Neural cell (in vitro differentiated cells): ENCODE data around the gene ALX3. TPM values are rescaled to one million over a fixed set of nuclear protein-coding genes. Genes with fewer than 3 reads are reported as not detected.

ENCODE experiments used
- H2AFZ ChIP-seq: fragments of 200-600, 300-800 bp; sonication (generic), shearing (Covaris generic); 2 replicates; pipeline ENCODE4 v1.6.0; 2014; ENCODE audit warnings: low read depth, mild to moderate bottlenecking, antibody characterized with exemption, low read length, moderate library complexity
- H3F3A ChIP-seq: fragments of 200-600 bp; shearing (Covaris generic); 2 replicates; pipeline ENCODE4 v1.6.1; 2016; ENCODE audit warnings: mild to moderate bottlenecking, moderate library complexity, mixed read lengths, antibody characterized with exemption, low read length; ENCODE audit not compliant: insufficient read depth, poor library complexity, severe bottlenecking
- H3K27ac ChIP-seq: fragments of 200-600, 300-800 bp; sonication (generic), shearing (Covaris generic); 2 replicates; pipeline ENCODE4 v1.5.1; 2014; ENCODE audit warnings: mild to moderate bottlenecking, low read length, moderate library complexity
- H3K27me3 ChIP-seq: fragments of 300-800, 200-600 bp; sonication (generic), shearing (Covaris generic); 2 replicates; pipeline ENCODE4 v1.6.0; 2014; ENCODE audit warnings: mild to moderate bottlenecking, low read depth, low read length, moderate library complexity; ENCODE audit not compliant: insufficient read depth
- H3K36me3 ChIP-seq: fragments of 300-800, 200-600 bp; sonication (generic), shearing (Covaris generic); 2 replicates; pipeline ENCODE4 v1.5.1; 2014; ENCODE audit warnings: mild to moderate bottlenecking, antibody characterized with exemption, low read length, moderate library complexity; ENCODE audit not compliant: insufficient read depth
- H3K4me2 ChIP-seq: fragments of 300-800, 200-600 bp; sonication (generic), shearing (Covaris generic); 2 replicates; pipeline ENCODE4 v1.6.0; 2014; ENCODE audit warnings: mild to moderate bottlenecking, low read length
- H3K4me3 ChIP-seq: fragments of 300-800, 200-600 bp; sonication (generic), shearing (Covaris generic); 2 replicates; pipeline ENCODE4 v1.5.1; 2014; ENCODE audit warnings: mild to moderate bottlenecking, low read length, moderate library complexity
- H3K79me2 ChIP-seq: fragments of 200-600 bp; shearing (Covaris generic); replicated peaks from 2 replicates; pipeline ENCODE4 v1.6.0; 2014; ENCODE audit warnings: mild to moderate bottlenecking, low read length, moderate library complexity; ENCODE audit not compliant: insufficient read depth
- H3K9ac ChIP-seq: fragments of 300-800, 200-600 bp; sonication (generic), shearing (Covaris generic); 2 replicates; pipeline ENCODE4 v1.6.1; 2016; ENCODE audit warnings: mild to moderate bottlenecking, low read length, mixed read lengths
- H3K9me2 ChIP-seq: fragments of 200-600 bp; shearing (Covaris generic); 2 replicates; pipeline ENCODE4 v1.6.1; 2016; ENCODE audit warnings: mild to moderate bottlenecking, low read length, mixed read lengths; ENCODE audit not compliant: insufficient read depth
- H3K9me3 ChIP-seq: fragments of 200-600, 300-800 bp; sonication (generic), shearing (Covaris generic); 2 replicates; pipeline ENCODE4 v1.6.1; 2016; ENCODE audit warnings: mild to moderate bottlenecking, mixed run types, low read length, moderate library complexity, mixed read lengths
- H4K20me1 ChIP-seq: fragments of 200-600 bp; shearing (Covaris generic); 2 replicates; pipeline ENCODE4 v1.6.1; 2016; ENCODE audit warnings: mild to moderate bottlenecking, mixed run types; ENCODE audit not compliant: insufficient read depth
- EP300 ChIP-seq: fragments of 450-650 bp; conservative IDR thresholded peaks from 2 replicates; pipeline ENCODE4 v1.6.1; 2014; ENCODE audit warnings: antibody characterized with exemption, mild to moderate bottlenecking, moderate library complexity; ENCODE audit not compliant: poor library complexity, severe bottlenecking
- EZH2 ChIP-seq: fragments of 200-600, 300-800 bp; shearing (Covaris generic), sonication (generic); IDR thresholded peaks from 2 replicates; pipeline ENCODE4 v1.6.1; 2014; ENCODE audit warnings: antibody characterized with exemption, low read length, borderline replicate concordance, mild to moderate bottlenecking; ENCODE audit not compliant: insufficient read depth, poor library complexity, severe bottlenecking
- MXI1 ChIP-seq: fragments of 450-650 bp; conservative IDR thresholded peaks from 2 replicates; pipeline ENCODE4 v1.6.1; 2014; ENCODE audit warnings: antibody characterized with exemption, mild to moderate bottlenecking; ENCODE audit not compliant: poor library complexity, severe bottlenecking
- POLR2AphosphoS5 ChIP-seq: IDR thresholded peaks from 2 replicates; pipeline ENCODE4 v1.6.1; 2012
- RAD21 ChIP-seq: fragments of 450-650 bp; conservative IDR thresholded peaks from 2 replicates; pipeline ENCODE4 v1.6.1; 2014; ENCODE audit warnings: antibody characterized with exemption, mild to moderate bottlenecking, moderate library complexity
- SMC3 ChIP-seq: fragments of 450-650 bp; conservative IDR thresholded peaks from 2 replicates; pipeline ENCODE4 v1.6.1; 2014; ENCODE audit warnings: antibody characterized with exemption, mild to moderate bottlenecking, moderate library complexity; ENCODE audit not compliant: poor library complexity
- TAF1 ChIP-seq: IDR thresholded peaks from 2 replicates; pipeline ENCODE4 v1.6.1; 2012; ENCODE audit warnings: low read depth
- polyA plus RNA-seq: library from polyadenylated mRNA; depleted of rRNA; stranded (reverse); fragments of >200 nt; gene quantifications from 2 replicates; pipeline ENCODE4 v1.2.3, GENCODE V29; 2014
- TF ChIP-seq, protein P1 (sequence below): IDR thresholded peaks from 2 replicates; pipeline ENCODE4 v1.6.1; 2012; ENCODE audit warnings: borderline replicate concordance
- TF ChIP-seq, protein P2 (sequence below): fragments of 450-650 bp; IDR thresholded peaks from 2 replicates; pipeline ENCODE4 v1.5.1; 2014; ENCODE audit warnings: antibody characterized with exemption, mild to moderate bottlenecking, moderate library complexity; ENCODE audit not compliant: poor library complexity, severe bottlenecking

Gene ALX3
- polyA plus RNA-seq, 1 donor from 2014 or later = not detected

DNA sequence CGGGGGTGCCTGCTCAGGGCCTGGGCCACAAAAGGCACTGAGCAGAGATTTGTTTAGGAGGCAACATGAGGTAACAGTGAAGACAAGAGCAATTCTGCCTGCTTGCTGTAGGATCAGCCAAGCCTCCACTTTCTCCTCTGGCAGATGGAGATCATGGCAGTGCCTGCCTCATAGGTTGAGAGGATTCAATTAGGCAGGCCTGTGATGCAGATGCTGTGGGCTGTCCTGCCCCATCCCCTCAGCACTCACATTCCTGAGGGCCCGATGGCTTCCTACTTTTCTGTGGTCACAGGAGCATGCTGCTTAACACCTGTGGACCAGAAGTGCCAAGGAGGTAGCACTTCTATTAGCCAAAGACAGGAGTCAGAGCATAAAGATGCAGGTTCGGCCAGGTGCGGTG, 40.6 kb upstream of the ALX3 start:
- H4K20me1 ChIP-seq = no peaks in the 10 kb centered on the region
- H3K79me2 ChIP-seq = no peaks in the 10 kb centered on the region
- H3K4me3 ChIP-seq = no peak overlapping the region
- H3K27ac ChIP-seq = no peak overlapping the region
- no peaks in the 10 kb centered on the region for H3F3A ChIP-seq
- H3K27me3 ChIP-seq = no peaks in the 10 kb centered on the region
- no peak overlapping the region for H3K4me2 ChIP-seq
- H3K9me2 ChIP-seq = no peaks in the 10 kb centered on the region
- no peak overlapping the region for H2AFZ ChIP-seq
- H3K36me3 ChIP-seq = no peaks in the 10 kb centered on the region
- H3K9ac ChIP-seq = no peak overlapping the region
- H3K9me3 ChIP-seq = no peaks in the 10 kb centered on the region
- TF ChIP-seq, protein P1, sequence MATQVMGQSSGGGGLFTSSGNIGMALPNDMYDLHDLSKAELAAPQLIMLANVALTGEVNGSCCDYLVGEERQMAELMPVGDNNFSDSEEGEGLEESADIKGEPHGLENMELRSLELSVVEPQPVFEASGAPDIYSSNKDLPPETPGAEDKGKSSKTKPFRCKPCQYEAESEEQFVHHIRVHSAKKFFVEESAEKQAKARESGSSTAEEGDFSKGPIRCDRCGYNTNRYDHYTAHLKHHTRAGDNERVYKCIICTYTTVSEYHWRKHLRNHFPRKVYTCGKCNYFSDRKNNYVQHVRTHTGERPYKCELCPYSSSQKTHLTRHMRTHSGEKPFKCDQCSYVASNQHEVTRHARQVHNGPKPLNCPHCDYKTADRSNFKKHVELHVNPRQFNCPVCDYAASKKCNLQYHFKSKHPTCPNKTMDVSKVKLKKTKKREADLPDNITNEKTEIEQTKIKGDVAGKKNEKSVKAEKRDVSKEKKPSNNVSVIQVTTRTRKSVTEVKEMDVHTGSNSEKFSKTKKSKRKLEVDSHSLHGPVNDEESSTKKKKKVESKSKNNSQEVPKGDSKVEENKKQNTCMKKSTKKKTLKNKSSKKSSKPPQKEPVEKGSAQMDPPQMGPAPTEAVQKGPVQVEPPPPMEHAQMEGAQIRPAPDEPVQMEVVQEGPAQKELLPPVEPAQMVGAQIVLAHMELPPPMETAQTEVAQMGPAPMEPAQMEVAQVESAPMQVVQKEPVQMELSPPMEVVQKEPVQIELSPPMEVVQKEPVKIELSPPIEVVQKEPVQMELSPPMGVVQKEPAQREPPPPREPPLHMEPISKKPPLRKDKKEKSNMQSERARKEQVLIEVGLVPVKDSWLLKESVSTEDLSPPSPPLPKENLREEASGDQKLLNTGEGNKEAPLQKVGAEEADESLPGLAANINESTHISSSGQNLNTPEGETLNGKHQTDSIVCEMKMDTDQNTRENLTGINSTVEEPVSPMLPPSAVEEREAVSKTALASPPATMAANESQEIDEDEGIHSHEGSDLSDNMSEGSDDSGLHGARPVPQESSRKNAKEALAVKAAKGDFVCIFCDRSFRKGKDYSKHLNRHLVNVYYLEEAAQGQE = no peak
- TF ChIP-seq TAF1 (no peak), SMC3 (no peak), EP300 (no peak), MXI1 (no peak), RAD21 (no peak), EZH2 (no peak), POLR2AphosphoS5 (no peak)
- TF ChIP-seq, protein P2, sequence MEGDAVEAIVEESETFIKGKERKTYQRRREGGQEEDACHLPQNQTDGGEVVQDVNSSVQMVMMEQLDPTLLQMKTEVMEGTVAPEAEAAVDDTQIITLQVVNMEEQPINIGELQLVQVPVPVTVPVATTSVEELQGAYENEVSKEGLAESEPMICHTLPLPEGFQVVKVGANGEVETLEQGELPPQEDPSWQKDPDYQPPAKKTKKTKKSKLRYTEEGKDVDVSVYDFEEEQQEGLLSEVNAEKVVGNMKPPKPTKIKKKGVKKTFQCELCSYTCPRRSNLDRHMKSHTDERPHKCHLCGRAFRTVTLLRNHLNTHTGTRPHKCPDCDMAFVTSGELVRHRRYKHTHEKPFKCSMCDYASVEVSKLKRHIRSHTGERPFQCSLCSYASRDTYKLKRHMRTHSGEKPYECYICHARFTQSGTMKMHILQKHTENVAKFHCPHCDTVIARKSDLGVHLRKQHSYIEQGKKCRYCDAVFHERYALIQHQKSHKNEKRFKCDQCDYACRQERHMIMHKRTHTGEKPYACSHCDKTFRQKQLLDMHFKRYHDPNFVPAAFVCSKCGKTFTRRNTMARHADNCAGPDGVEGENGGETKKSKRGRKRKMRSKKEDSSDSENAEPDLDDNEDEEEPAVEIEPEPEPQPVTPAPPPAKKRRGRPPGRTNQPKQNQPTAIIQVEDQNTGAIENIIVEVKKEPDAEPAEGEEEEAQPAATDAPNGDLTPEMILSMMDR = no peak

DNA sequence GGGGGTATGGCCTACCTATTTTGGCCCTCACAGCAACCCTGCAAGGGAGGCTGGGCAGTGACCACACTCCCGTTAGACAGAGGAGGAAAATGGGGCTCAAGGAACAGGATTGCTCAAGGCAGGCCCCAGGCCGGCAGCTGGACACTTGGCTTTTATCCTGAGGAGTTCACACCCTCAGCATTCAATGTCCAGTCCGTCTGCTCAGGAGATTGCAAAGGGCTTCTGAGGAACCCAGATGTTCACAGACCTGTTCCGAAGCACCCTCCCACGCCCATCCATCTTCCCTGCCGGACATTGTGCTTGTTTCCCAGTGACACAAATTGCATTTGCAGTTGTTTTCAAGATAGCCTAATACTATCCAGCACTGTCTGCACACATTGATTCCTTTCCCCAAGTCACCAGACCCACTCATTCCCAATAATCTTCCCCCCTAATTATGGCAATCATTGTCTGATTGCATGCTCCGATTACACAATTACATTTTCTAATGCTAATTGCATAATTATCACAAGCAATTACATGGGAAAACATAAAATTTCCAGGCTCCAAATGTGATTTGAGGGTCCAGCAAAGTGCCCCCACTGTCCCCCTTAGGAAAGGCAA, 37.5 kb upstream of the ALX3 start:
- no peak for TF ChIP-seq EP300
- no peak for TF ChIP-seq EZH2
- Histone ChIP-seq H3K4me2 (no peak overlapping the region), H2AFZ (no peak overlapping the region), H3F3A (no peaks in the 10 kb centered on the region), H3K9me3 (no peaks in the 10 kb centered on the region), H3K27me3 (no peaks in the 10 kb centered on the region), H3K79me2 (no peaks in the 10 kb centered on the region), H3K36me3 (no peaks in the 10 kb centered on the region), H3K27ac (no peak overlapping the region), H3K9ac (no peak overlapping the region), H3K4me3 (no peak overlapping the region), H4K20me1 (no peaks in the 10 kb centered on the region), H3K9me2 (no peaks in the 10 kb centered on the region)
